HepG2 (cell line): ENCODE measurements around the gene PCSK5. TPM values are rescaled to one million over a fixed set of nuclear protein-coding genes. Genes with fewer than 3 reads are reported as not detected.

Experiments
- ATF5 ChIP-seq: sonication (generic); formaldehyde crosslinking; IDR thresholded peaks from 2 replicates; pipeline ENCODE4 v1.4.0; 2020; ENCODE audit warnings: mild to moderate bottlenecking, low read depth, missing genetic modification reagents
- FOXA1 ChIP-seq, 2 experiments: fragments of 450-650 bp in 1 of 2; sonication (generic) in 1 of 2; formaldehyde crosslinking in 1 of 2; IDR thresholded peaks; 2 replicates each; pipeline versions ENCODE4 v1.4.0 to v1.6.1; 2016 to 2020; ENCODE audit warnings: missing genetic modification reagents in 1 of 2
- HOMEZ ChIP-seq: IDR thresholded peaks from 2 replicates; pipeline ENCODE4 v1.6.1; 2016; ENCODE audit warnings: low read depth
- REL ChIP-seq: sonication (generic); formaldehyde crosslinking; conservative IDR thresholded peaks from 2 replicates; pipeline ENCODE4 v1.8.0; 2022; ENCODE audit warnings: mild to moderate bottlenecking, missing genetic modification reagents, moderate library complexity
- SP1 ChIP-seq, 2 experiments: fragments of 450-650 bp in 1 of 2; sonication (generic) in 1 of 2; formaldehyde crosslinking in 1 of 2; IDR thresholded peaks; 2 replicates each; pipeline versions ENCODE4 v1.4.0 to v1.6.1; 2016 to 2020; ENCODE audit warnings: missing genetic modification reagents in 1 of 2
- SRF ChIP-seq: IDR thresholded peaks from 2 replicates; pipeline ENCODE4 v1.6.1; 2011; ENCODE audit warnings: mild to moderate bottlenecking, low read depth, low read length, moderate library complexity
- TBL1XR1 ChIP-seq: fragments of 150-350 bp; IDR thresholded peaks from 2 replicates; pipeline ENCODE4 v1.6.1; 2014; ENCODE audit warnings: borderline replicate concordance, low read length; ENCODE audit not compliant: partially characterized antibody
- ZNF547 ChIP-seq: sonication (generic); formaldehyde crosslinking; IDR thresholded peaks from 2 replicates; pipeline ENCODE4 v1.5.1; 2020; ENCODE audit warnings: mild to moderate bottlenecking, missing genetic modification reagents
- ZNF75D ChIP-seq: sonication (generic); formaldehyde crosslinking; IDR thresholded peaks from 2 replicates; pipeline ENCODE4 v1.8.1; 2023; ENCODE audit warnings: missing genetic modification reagents, mild to moderate bottlenecking, borderline replicate concordance
- ZNF790 ChIP-seq: sonication (generic); formaldehyde crosslinking; IDR thresholded peaks from 2 replicates; pipeline ENCODE4 v1.8.0; 2022; ENCODE audit warnings: missing genetic modification reagents, mild to moderate bottlenecking, borderline replicate concordance
- ZSCAN12 ChIP-seq: sonication (generic); formaldehyde crosslinking; IDR thresholded peaks from 2 replicates; pipeline ENCODE4 v1.9.0; 2021; ENCODE audit warnings: mild to moderate bottlenecking, missing genetic modification reagents
- polyA plus RNA-seq, 8 experiments: library from polyadenylated mRNA; depleted of rRNA in 3 of 8; stranded (reverse) in 7 of 8; unstranded in 1 of 8; fragments of >200 nt; fragmentation: Illumina TruSeq in 4 of 8; extraction: Trizol in 4 of 8; gene quantifications; 2 replicates each; pipeline versions ENCODE4 v1.2.1 to v1.2.3, GENCODE V29; 2011 to 2016; ENCODE audit warnings: low read depth in 4 of 8, missing spikeins in 1 of 8, mixed read lengths in 1 of 8; ENCODE audit not compliant: insufficient read depth in 1 of 8
- total RNA-seq, 5 experiments: library from RNA; depleted of rRNA; stranded (reverse); fragments of >200 nt; fragmentation: Illumina TruSeq; extraction: Trizol; gene quantifications; 2 replicates each; pipeline ENCODE4 v1.2.3, GENCODE V29; 2016; ENCODE audit warnings: low read depth in 1 of 5
- TF ChIP-seq, protein P1 (sequence below): sonication (generic); formaldehyde crosslinking; conservative IDR thresholded peaks from 2 replicates; pipeline ENCODE4 v1.4.0; 2020; ENCODE audit warnings: missing genetic modification reagents
- TF ChIP-seq, protein P2 (sequence below): sonication (generic); formaldehyde crosslinking; IDR thresholded peaks from 2 replicates; pipeline ENCODE4 v1.8.0; 2023; ENCODE audit warnings: mild to moderate bottlenecking, missing genetic modification reagents
- TF ChIP-seq, protein P3 (sequence below): sonication (generic); formaldehyde crosslinking; IDR thresholded peaks from 2 replicates; pipeline ENCODE4 v1.5.0; 2020; ENCODE audit warnings: missing genetic modification reagents
- TF ChIP-seq, protein P4 (sequence below): sonication (generic); formaldehyde crosslinking; IDR thresholded peaks from 2 replicates; pipeline ENCODE4 v1.9.0; 2021; ENCODE audit warnings: missing genetic modification reagents, mild to moderate bottlenecking, borderline replicate concordance

Gene PCSK5
- total and polyA plus RNA-seq, 2 of the 13 experiments (the other 11 are each of a cell fraction or from before 2014, with no cell fraction given) = 0.55 to 0.66 TPM

- TF ChIP-seq, protein P1, sequence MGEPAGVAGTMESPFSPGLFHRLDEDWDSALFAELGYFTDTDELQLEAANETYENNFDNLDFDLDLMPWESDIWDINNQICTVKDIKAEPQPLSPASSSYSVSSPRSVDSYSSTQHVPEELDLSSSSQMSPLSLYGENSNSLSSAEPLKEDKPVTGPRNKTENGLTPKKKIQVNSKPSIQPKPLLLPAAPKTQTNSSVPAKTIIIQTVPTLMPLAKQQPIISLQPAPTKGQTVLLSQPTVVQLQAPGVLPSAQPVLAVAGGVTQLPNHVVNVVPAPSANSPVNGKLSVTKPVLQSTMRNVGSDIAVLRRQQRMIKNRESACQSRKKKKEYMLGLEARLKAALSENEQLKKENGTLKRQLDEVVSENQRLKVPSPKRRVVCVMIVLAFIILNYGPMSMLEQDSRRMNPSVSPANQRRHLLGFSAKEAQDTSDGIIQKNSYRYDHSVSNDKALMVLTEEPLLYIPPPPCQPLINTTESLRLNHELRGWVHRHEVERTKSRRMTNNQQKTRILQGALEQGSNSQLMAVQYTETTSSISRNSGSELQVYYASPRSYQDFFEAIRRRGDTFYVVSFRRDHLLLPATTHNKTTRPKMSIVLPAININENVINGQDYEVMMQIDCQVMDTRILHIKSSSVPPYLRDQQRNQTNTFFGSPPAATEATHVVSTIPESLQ = no peak
- TF ChIP-seq FOXA1 (IDR thresholded peaks at IDR 0.05) = no peak
- no peak for TF ChIP-seq FOXA1 (CRISPR knock-in tag; IDR thresholded peaks at IDR 0.05)
- no peak for TF ChIP-seq ZNF790
- TF ChIP-seq ATF5 = no peak
- TF ChIP-seq SRF = no peak
- TF ChIP-seq ZNF547 (CRISPR knock-in tag) = no peak
- no peak for TF ChIP-seq TBL1XR1
- no peak for TF ChIP-seq REL (CRISPR knock-in tag)
- no peak for TF ChIP-seq ZNF75D
- TF ChIP-seq, protein P2, sequence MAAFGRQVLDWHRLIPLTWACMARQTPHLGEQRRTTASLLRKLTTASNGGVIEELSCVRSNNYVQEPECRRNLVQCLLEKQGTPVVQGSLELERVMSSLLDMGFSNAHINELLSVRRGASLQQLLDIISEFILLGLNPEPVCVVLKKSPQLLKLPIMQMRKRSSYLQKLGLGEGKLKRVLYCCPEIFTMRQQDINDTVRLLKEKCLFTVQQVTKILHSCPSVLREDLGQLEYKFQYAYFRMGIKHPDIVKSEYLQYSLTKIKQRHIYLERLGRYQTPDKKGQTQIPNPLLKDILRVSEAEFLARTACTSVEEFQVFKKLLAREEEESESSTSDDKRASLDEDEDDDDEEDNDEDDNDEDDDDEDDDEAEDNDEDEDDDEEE = no peak
- TF ChIP-seq, protein P3, sequence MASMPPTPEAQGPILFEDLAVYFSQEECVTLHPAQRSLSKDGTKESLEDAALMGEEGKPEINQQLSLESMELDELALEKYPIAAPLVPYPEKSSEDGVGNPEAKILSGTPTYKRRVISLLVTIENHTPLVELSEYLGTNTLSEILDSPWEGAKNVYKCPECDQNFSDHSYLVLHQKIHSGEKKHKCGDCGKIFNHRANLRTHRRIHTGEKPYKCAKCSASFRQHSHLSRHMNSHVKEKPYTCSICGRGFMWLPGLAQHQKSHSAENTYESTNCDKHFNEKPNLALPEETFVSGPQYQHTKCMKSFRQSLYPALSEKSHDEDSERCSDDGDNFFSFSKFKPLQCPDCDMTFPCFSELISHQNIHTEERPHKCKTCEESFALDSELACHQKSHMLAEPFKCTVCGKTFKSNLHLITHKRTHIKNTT = no peak
- no peak for TF ChIP-seq HOMEZ (CRISPR knock-in tag)
- no peak for TF ChIP-seq ZSCAN12
- no peak for TF ChIP-seq SP1 (IDR thresholded peaks at IDR 0.05)
- no peak for TF ChIP-seq SP1 (CRISPR knock-in tag; IDR thresholded peaks at IDR 0.05)
- TF ChIP-seq, protein P4, sequence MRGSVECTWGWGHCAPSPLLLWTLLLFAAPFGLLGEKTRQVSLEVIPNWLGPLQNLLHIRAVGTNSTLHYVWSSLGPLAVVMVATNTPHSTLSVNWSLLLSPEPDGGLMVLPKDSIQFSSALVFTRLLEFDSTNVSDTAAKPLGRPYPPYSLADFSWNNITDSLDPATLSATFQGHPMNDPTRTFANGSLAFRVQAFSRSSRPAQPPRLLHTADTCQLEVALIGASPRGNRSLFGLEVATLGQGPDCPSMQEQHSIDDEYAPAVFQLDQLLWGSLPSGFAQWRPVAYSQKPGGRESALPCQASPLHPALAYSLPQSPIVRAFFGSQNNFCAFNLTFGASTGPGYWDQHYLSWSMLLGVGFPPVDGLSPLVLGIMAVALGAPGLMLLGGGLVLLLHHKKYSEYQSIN (CRISPR knock-in tag) = no peak
Measured at GRCh38 chr9:76221423-76221822, 330.9 kb downstream of the PCSK5 start (continued).
